ENCODE data around the gene TIGD3.

TIGD3 gene

DNA sequence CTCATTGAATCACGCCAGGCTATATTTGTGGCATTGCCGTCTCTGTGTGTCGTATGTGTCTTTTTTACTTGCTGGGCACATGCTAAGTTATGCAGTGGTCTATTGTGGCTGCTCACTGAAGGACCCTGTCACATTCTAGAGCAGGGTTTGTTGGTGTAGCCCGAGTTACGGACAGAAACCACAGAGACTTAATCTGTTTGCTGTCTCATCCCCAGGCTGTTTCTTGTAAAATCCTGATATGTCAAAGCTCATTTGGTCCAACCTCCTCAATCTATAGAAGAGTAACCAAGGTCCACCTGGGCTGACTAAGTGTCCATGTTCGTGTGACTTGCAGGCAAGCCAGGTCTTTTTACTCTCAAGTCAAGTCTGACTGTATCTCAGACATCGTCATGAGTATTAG, 15.9 kb upstream of the TIGD3 start:
- TF ChIP-seq, protein P1, sequence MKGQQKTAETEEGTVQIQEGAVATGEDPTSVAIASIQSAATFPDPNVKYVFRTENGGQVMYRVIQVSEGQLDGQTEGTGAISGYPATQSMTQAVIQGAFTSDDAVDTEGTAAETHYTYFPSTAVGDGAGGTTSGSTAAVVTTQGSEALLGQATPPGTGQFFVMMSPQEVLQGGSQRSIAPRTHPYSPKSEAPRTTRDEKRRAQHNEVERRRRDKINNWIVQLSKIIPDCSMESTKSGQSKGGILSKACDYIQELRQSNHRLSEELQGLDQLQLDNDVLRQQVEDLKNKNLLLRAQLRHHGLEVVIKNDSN (IDR thresholded peaks at IDR 0.05) = no peak
- TF ChIP-seq YY1 (IDR thresholded peaks at IDR 0.05; ENCODE audit: low read depth) = no peak
- TF ChIP-seq, protein P2, sequence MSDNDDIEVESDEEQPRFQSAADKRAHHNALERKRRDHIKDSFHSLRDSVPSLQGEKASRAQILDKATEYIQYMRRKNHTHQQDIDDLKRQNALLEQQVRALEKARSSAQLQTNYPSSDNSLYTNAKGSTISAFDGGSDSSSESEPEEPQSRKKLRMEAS (IDR thresholded peaks at IDR 0.05) = no peak
- TF ChIP-seq EGR1 (IDR thresholded peaks at IDR 0.05) = no peak
- TF ChIP-seq CEBPB (IDR thresholded peaks at IDR 0.05) = no peak
- TF ChIP-seq FOXM1 (IDR thresholded peaks at IDR 0.05; ENCODE audit: borderline replicate concordance, low read depth) = no peak
- no peak for TF ChIP-seq NFIC (IDR thresholded peaks at IDR 0.05)
- no peak for TF ChIP-seq TAF1 (IDR thresholded peaks at IDR 0.05; ENCODE audit: low read depth)
- TF ChIP-seq RAD21 (IDR thresholded peaks at IDR 0.05; ENCODE audit: low read depth) = no peak
- no peak for TF ChIP-seq TEAD4 (IDR thresholded peaks at IDR 0.05)
- no peak for TF ChIP-seq TCF12 (IDR thresholded peaks at IDR 0.05; ENCODE audit: low read depth)
- no peak for TF ChIP-seq ZBTB7A (IDR thresholded peaks at IDR 0.05; ENCODE audit: low read depth)
- no peak for TF ChIP-seq CREB1 (IDR thresholded peaks at IDR 0.05; ENCODE audit: low read depth)
- TF ChIP-seq, protein P3, sequence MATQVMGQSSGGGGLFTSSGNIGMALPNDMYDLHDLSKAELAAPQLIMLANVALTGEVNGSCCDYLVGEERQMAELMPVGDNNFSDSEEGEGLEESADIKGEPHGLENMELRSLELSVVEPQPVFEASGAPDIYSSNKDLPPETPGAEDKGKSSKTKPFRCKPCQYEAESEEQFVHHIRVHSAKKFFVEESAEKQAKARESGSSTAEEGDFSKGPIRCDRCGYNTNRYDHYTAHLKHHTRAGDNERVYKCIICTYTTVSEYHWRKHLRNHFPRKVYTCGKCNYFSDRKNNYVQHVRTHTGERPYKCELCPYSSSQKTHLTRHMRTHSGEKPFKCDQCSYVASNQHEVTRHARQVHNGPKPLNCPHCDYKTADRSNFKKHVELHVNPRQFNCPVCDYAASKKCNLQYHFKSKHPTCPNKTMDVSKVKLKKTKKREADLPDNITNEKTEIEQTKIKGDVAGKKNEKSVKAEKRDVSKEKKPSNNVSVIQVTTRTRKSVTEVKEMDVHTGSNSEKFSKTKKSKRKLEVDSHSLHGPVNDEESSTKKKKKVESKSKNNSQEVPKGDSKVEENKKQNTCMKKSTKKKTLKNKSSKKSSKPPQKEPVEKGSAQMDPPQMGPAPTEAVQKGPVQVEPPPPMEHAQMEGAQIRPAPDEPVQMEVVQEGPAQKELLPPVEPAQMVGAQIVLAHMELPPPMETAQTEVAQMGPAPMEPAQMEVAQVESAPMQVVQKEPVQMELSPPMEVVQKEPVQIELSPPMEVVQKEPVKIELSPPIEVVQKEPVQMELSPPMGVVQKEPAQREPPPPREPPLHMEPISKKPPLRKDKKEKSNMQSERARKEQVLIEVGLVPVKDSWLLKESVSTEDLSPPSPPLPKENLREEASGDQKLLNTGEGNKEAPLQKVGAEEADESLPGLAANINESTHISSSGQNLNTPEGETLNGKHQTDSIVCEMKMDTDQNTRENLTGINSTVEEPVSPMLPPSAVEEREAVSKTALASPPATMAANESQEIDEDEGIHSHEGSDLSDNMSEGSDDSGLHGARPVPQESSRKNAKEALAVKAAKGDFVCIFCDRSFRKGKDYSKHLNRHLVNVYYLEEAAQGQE (IDR thresholded peaks at IDR 0.05; ENCODE audit: low read depth) = no peak
- no peak for TF ChIP-seq EP300 (IDR thresholded peaks at IDR 0.05; ENCODE audit: borderline replicate concordance)

DNA sequence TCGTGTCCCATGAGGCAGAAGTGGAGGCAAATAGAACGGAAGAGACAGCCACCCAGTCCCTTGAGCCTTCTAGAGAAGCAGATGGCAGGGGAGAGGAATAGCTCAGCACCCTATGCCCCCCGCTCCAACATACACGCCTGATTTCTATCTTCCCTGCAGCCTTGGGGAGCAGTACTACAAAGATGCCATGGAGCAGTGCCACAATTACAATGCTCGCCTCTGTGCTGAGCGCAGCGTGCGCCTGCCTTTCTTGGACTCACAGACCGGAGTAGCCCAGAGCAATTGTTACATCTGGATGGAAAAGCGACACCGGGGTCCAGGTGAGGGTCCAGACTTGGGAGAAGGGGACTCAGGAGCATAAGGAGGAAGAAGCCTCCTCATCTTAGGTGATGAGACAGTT, 14.3 kb upstream of the TIGD3 start:
- no peak for TF ChIP-seq FOXM1 (IDR thresholded peaks at IDR 0.05; ENCODE audit: borderline replicate concordance, low read depth)
- TF ChIP-seq EP300 (IDR thresholded peaks at IDR 0.05; ENCODE audit: borderline replicate concordance) = no peak
- no peak for TF ChIP-seq YY1 (IDR thresholded peaks at IDR 0.05; ENCODE audit: low read depth)

DNA sequence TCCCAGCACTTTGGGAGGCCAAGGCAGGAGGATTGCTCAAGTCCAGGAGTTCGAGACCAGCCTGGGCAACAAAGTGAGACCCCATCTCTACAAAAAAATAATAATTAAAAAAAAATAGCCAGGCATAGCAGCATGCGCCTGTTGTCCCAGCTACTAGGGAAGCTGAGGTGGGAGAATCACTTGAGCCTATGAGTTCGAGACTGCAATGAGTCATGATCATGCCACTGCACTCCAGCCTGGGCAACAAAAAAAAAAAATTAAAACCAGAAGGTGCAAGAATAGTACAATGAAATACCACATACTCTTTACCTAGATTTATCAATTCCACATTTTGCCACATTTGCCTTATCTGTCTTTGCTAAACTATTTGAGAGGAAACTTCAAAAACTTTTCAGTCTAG, 12.7 kb upstream of the TIGD3 start:
- TF ChIP-seq CREB1 (IDR thresholded peaks at IDR 0.05; ENCODE audit: low read depth) = no peak
- no peak for TF ChIP-seq NFIC (IDR thresholded peaks at IDR 0.05)
- TF ChIP-seq EGR1 (IDR thresholded peaks at IDR 0.05) = no peak
- TF ChIP-seq FOXM1 (IDR thresholded peaks at IDR 0.05; ENCODE audit: borderline replicate concordance, low read depth) = no peak
- no peak for TF ChIP-seq EP300 (IDR thresholded peaks at IDR 0.05; ENCODE audit: borderline replicate concordance)
- TF ChIP-seq, protein P1 (IDR thresholded peaks at IDR 0.05) = no peak

DNA sequence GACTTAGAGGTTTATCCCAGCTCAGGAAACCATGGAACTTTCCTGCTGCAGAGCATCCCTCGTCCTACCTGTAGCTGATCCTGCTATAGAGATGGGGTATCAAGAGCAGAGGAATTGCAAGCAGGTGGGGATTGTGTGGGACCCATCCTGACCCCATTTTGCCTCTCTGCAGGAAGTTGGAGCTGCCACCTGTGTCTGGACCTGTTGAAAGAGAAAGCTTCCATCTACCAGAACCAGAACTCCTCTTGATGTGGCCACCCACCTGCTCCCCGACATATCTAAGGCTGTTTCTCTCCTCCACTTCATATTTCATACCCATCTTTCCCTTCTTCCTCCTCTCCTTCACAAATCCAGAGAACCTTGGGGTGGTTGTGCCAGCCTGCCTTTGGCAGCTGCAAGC, 3.0 kb upstream of the TIGD3 start:
- TF ChIP-seq, protein P3 (IDR thresholded peaks at IDR 0.05; ENCODE audit: low read depth) = no peak
- TF ChIP-seq EGR1 (IDR thresholded peaks at IDR 0.05) (no peak), CREB1 (IDR thresholded peaks at IDR 0.05; ENCODE audit: low read depth) (no peak), TEAD4 (IDR thresholded peaks at IDR 0.05) (no peak), FOXM1 (IDR thresholded peaks at IDR 0.05; ENCODE audit: borderline replicate concordance, low read depth) (no peak), RAD21 (IDR thresholded peaks at IDR 0.05; ENCODE audit: low read depth) (no peak), NFIC (IDR thresholded peaks at IDR 0.05) (no peak), ZBTB7A (IDR thresholded peaks at IDR 0.05; ENCODE audit: low read depth) (no peak), TAF1 (IDR thresholded peaks at IDR 0.05; ENCODE audit: low read depth) (no peak), TCF12 (IDR thresholded peaks at IDR 0.05; ENCODE audit: low read depth) (no peak), CEBPB (IDR thresholded peaks at IDR 0.05) (no peak), EP300 (IDR thresholded peaks at IDR 0.05; ENCODE audit: borderline replicate concordance) (no peak), YY1 (IDR thresholded peaks at IDR 0.05; ENCODE audit: low read depth) (no peak)
- TF ChIP-seq, protein P1 (IDR thresholded peaks at IDR 0.05) = no peak
- TF ChIP-seq, protein P2 (IDR thresholded peaks at IDR 0.05) = no peak

DNA sequence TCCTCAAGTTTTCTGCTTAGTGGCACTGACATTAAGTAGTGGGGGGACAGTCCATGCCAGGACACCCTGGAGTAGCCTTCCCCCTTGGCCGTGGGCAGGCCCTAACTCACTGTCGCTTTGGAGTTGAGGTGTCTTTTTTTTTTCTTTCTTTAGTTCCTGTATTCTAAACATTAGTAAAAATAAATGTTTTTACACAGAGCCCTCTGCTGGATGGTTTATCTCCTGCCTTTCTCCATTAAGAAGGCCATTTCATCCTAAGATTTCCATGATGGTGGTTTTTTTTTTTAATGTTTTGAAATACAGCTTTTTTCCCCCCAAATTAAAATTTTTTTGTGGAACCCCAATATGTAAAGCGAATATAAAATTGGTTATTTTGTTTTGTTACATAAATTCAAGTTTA, 1.8 kb upstream of the TIGD3 start:
- TF ChIP-seq FOXM1 (IDR thresholded peaks at IDR 0.05; ENCODE audit: borderline replicate concordance, low read depth) (no peak), ZBTB7A (IDR thresholded peaks at IDR 0.05; ENCODE audit: low read depth) (no peak), RAD21 (IDR thresholded peaks at IDR 0.05; ENCODE audit: low read depth) (no peak), TEAD4 (IDR thresholded peaks at IDR 0.05) (no peak), TCF12 (IDR thresholded peaks at IDR 0.05; ENCODE audit: low read depth) (no peak), NFIC (IDR thresholded peaks at IDR 0.05) (no peak), TAF1 (IDR thresholded peaks at IDR 0.05; ENCODE audit: low read depth) (no peak), CREB1 (IDR thresholded peaks at IDR 0.05; ENCODE audit: low read depth) (no peak), YY1 (IDR thresholded peaks at IDR 0.05; ENCODE audit: low read depth) (no peak), CEBPB (IDR thresholded peaks at IDR 0.05) (no peak), EGR1 (IDR thresholded peaks at IDR 0.05) (no peak), EP300 (IDR thresholded peaks at IDR 0.05; ENCODE audit: borderline replicate concordance) (no peak)
- TF ChIP-seq, protein P3 (IDR thresholded peaks at IDR 0.05; ENCODE audit: low read depth) = no peak
- TF ChIP-seq, protein P1 (IDR thresholded peaks at IDR 0.05) = no peak
- TF ChIP-seq, protein P2 (IDR thresholded peaks at IDR 0.05) = no peak
